ENCODE data around the gene SPATA2. TPM values are rescaled to one million over a fixed set of nuclear protein-coding genes. Genes with fewer than 3 reads are reported as not detected.
A peak's percentile ranks its signal among the peaks of the same experiment; 100 is the strongest.

SPATA2 gene
- total and polyA plus RNA-seq, 4 donors = 1.2 to 3.4 (median 1.4) TPM

GRCh38 chr20:49892817-49893216 is 22.5 kb downstream of the SPATA2 start:
- DNase-seq (ENCODE audit: low spot score) = no peak
- H3K9ac ChIP-seq (ENCODE audit: low read depth in 1 of 2, low read length in 2 of 2) = peak overlapping the region in 1 of 2 donors; percentile 44

GRCh38 chr20:49892260-49892659 is 23.1 kb downstream of the SPATA2 start:
- H3K4me1 ChIP-seq (ENCODE audit: control insufficient read depth in 4 of 4, insufficient read depth in 4 of 4, low read length in 3 of 4) = peaks cover 16 to 62% (median 45%) of the 10 kb centered on the region in 4 donors
- no peaks in the 10 kb centered on the region for H3K27me3 ChIP-seq (ENCODE audit: control insufficient read depth in 4 of 4, insufficient read depth in 4 of 4, low read length in 3 of 4)
- H3K36me3 ChIP-seq (ENCODE audit: control insufficient read depth in 4 of 4, insufficient read depth in 3 of 4, low read depth in 1 of 4, low read length in 3 of 4) = no peaks in the 10 kb centered on the region
- no peak overlapping the region for H3K9ac ChIP-seq (ENCODE audit: low read depth in 1 of 2, low read length in 2 of 2)
- no peak overlapping the region for H3K4me3 ChIP-seq (ENCODE audit: low read depth in 1 of 3, low read length in 3 of 3)
- 67% methylated on average over 9 of the region's 9 CpGs for WGBS
- peak overlapping the region; percentile 27 to 48 for H3K27ac ChIP-seq (ENCODE audit: low read depth in 1 of 2, low read length in 2 of 2)
- no peaks in the 10 kb centered on the region for H3K9me3 ChIP-seq (ENCODE audit: control insufficient read depth in 4 of 4, low read length in 3 of 4)
- no peak for DNase-seq (ENCODE audit: low spot score)
- TF ChIP-seq RXRA (IDR thresholded peaks at IDR 0.05) = no peak
- TF ChIP-seq EGR1 (IDR thresholded peaks at IDR 0.05; ENCODE audit: low read depth in 2 of 2) = no peak
- TF ChIP-seq NR2F2 (IDR thresholded peaks at IDR 0.05) = no peak
- TF ChIP-seq FOXA1 (IDR thresholded peaks at IDR 0.05) = no peak
- no peak for TF ChIP-seq FOXA2 (IDR thresholded peaks at IDR 0.05)
- TF ChIP-seq YY1 (IDR thresholded peaks at IDR 0.05) = no peak
- no peak for TF ChIP-seq ZBTB33 (IDR thresholded peaks at IDR 0.05)
- TF ChIP-seq HNF4A (conservative IDR thresholded peaks at IDR 0.05) = no peak
- TF ChIP-seq ATF3 (IDR thresholded peaks at IDR 0.05) = no peak
- TF ChIP-seq CTCF (IDR thresholded peaks at IDR 0.05; ENCODE audit: low read depth, low read length, missing input control) = no peak
- TF ChIP-seq MAX (IDR thresholded peaks at IDR 0.05) = no peak

More at GRCh38 chr20:49892817-49893216, 22.5 kb downstream of the SPATA2 start:
- Histone ChIP-seq H3K36me3 (ENCODE audit: control insufficient read depth in 4 of 4, insufficient read depth in 3 of 4, low read depth in 1 of 4, low read length in 3 of 4) (no peaks in the 10 kb centered on the region), H3K27me3 (ENCODE audit: control insufficient read depth in 4 of 4, insufficient read depth in 4 of 4, low read length in 3 of 4) (no peaks in the 10 kb centered on the region), H3K9me3 (ENCODE audit: control insufficient read depth in 4 of 4, low read length in 3 of 4) (no peaks in the 10 kb centered on the region), H3K4me3 (ENCODE audit: low read depth in 1 of 3, low read length in 3 of 3) (no peak overlapping the region), H3K4me1 (ENCODE audit: control insufficient read depth in 4 of 4, insufficient read depth in 4 of 4, low read length in 3 of 4) (peaks cover 16 to 66% (median 46%) of the 10 kb centered on the region in 4 donors), H3K27ac (ENCODE audit: low read depth in 1 of 2, low read length in 2 of 2) (peak overlapping the region; percentile 27 to 48)
- no peak for TF ChIP-seq TAF1 (conservative IDR thresholded peaks at IDR 0.05)
- no peak for TF ChIP-seq SP1 (IDR thresholded peaks at IDR 0.05)
- TF ChIP-seq CTCF (IDR thresholded peaks at IDR 0.05; ENCODE audit: low read depth, low read length, missing input control) = no peak
- peak in 1 of 2 donors; percentile 53 for TF ChIP-seq RXRA (IDR thresholded peaks at IDR 0.05)
- TF ChIP-seq YY1 (IDR thresholded peaks at IDR 0.05) = peak; percentile 21
- TF ChIP-seq EGR1 (IDR thresholded peaks at IDR 0.05; ENCODE audit: low read depth in 2 of 2) = peak in 1 of 2 donors; percentile 36
- TF ChIP-seq NR2F2 (IDR thresholded peaks at IDR 0.05) = peak; percentile 63
- TF ChIP-seq HNF4A (conservative IDR thresholded peaks at IDR 0.05) = peak in 1 of 2 donors; percentile 46
- 41% methylated on average over 11 of the region's 11 CpGs for WGBS
